SK-N-SH (cell line): Measurements from ENCODE around the gene LSM14A. TPM values are rescaled to one million over a fixed set of nuclear protein-coding genes. Genes with fewer than 3 reads are reported as not detected.

Experiments used
- CTCF ChIA-PET: fragments of 300-600, 350-600 bp; formaldehyde crosslinking; extraction: SDS; loops from one replicate; lab custom pipeline; 2021; lab: Yijun Ruan, JAX
- POLR2A ChIA-PET: fragments of 350-600 bp; sonication (Branson Sonifier 250); formaldehyde crosslinking; extraction: SDS; loops from one replicate; lab custom pipeline; 2020; ENCODE audit warnings: antibody characterized with exemption, inconsistent platforms; lab: Yijun Ruan, JAX
- DNase-seq: peaks from one replicate; pipeline ENCODE4 v3.0.0; 2012
- H2AFZ ChIP-seq: fragments of 200-600 bp; sonication (generic); 2 replicates; pipeline ENCODE4 v1.8.1; 2016; ENCODE audit warnings: antibody characterized with exemption, mild to moderate bottlenecking, low read depth
- H3F3A ChIP-seq: fragments of 200-600 bp; sonication (generic); replicated peaks from 2 replicates; pipeline ENCODE3; 2016; ENCODE audit warnings: antibody characterized with exemption, mild to moderate bottlenecking; ENCODE audit not compliant: insufficient read depth
- H3K27ac ChIP-seq, 2 experiments: fragments of 200-500 bp in 1 of 2; fragments of 200-600 bp in 1 of 2; sonication (Bioruptor generic) in 1 of 2; sonication (generic), shearing (Covaris generic) in 1 of 2; 2 replicates each; pipeline versions ENCODE4 v1.5.1 to v1.6.1; 2014 to 2016; ENCODE audit warnings: low read depth in 2 of 2, inconsistent platforms in 1 of 2, low read length in 1 of 2, mild to moderate bottlenecking in 1 of 2, mixed read lengths in 1 of 2
- H3K27me3 ChIP-seq: fragments of 200-600 bp; sonication (generic), shearing (Covaris generic); 2 replicates; pipeline ENCODE4 v1.6.1; 2016; ENCODE audit warnings: mixed run types; ENCODE audit not compliant: insufficient read depth
- H3K36me3 ChIP-seq, 2 experiments: fragments of 200-500 bp in 1 of 2; fragments of 200-600 bp in 1 of 2; sonication (Bioruptor generic) in 1 of 2; sonication (generic) in 1 of 2; replicated peaks in 1 of 2; 2 replicates each; pipeline versions ENCODE3 to v1.5.1; 2014 to 2016; ENCODE audit warnings: low read length in 1 of 2, mild to moderate bottlenecking in 1 of 2; ENCODE audit not compliant: insufficient read depth in 2 of 2, control insufficient read depth in 1 of 2
- H3K4me1 ChIP-seq, 2 experiments: fragments of 200-500 bp in 1 of 2; fragments of 200-600 bp in 1 of 2; sonication (Bioruptor generic) in 1 of 2; sonication (generic), shearing (Covaris generic) in 1 of 2; 2 replicates each; pipeline versions ENCODE4 v1.5.1 to v1.6.1; 2014 to 2016; ENCODE audit warnings: low read depth in 1 of 2, low read length in 1 of 2, mixed run types in 1 of 2; ENCODE audit not compliant: insufficient read depth in 2 of 2, control insufficient read depth in 1 of 2
- H3K4me2 ChIP-seq: fragments of 200-600 bp; sonication (generic), shearing (Covaris generic); 2 replicates; pipeline ENCODE4 v1.6.1; 2017; ENCODE audit warnings: mixed run types
- H3K4me3 ChIP-seq, 2 experiments: fragments of 200-500 bp in 1 of 2; fragments of 200-600 bp in 1 of 2; sonication (Bioruptor generic) in 1 of 2; sonication (generic), shearing (Covaris generic) in 1 of 2; 2 replicates each; pipeline versions ENCODE4 v1.5.1 to v1.8.1; 2014 to 2016; ENCODE audit warnings: low read depth in 2 of 2, inconsistent platforms in 1 of 2, low read length in 1 of 2, mild to moderate bottlenecking in 1 of 2, mixed read lengths in 1 of 2, moderate library complexity in 1 of 2
- H3K79me2 ChIP-seq: fragments of 200-600 bp; sonication (generic); 2 replicates; pipeline ENCODE4 v1.8.1; 2017; ENCODE audit warnings: mild to moderate bottlenecking; ENCODE audit not compliant: insufficient read depth
- H3K9ac ChIP-seq: fragments of 200-600 bp; sonication (generic); 2 replicates; pipeline ENCODE4 v1.6.1; 2017; ENCODE audit warnings: mixed run types
- H3K9me2 ChIP-seq: fragments of 200-600 bp; sonication (generic); 2 replicates; pipeline ENCODE4 v1.6.1; 2017; ENCODE audit warnings: mixed run types
- H3K9me3 ChIP-seq: fragments of 200-600 bp; sonication (generic); 2 replicates; pipeline ENCODE4 v1.6.1; 2017; ENCODE audit warnings: mixed run types, mild to moderate bottlenecking, moderate library complexity
- H4K20me1 ChIP-seq: fragments of 200-600 bp; sonication (generic); 2 replicates; pipeline ENCODE4 v1.6.1; 2017; ENCODE audit warnings: mild to moderate bottlenecking, mixed run types; ENCODE audit not compliant: insufficient read depth
- ELF1 ChIP-seq: IDR thresholded peaks from 2 replicates; pipeline ENCODE4 v1.4.0; 2012
- EP300 ChIP-seq, 2 experiments: IDR thresholded peaks; 2 replicates each; pipeline versions ENCODE4 v1.4.0 to v1.6.1; 2012; ENCODE audit warnings: borderline replicate concordance in 1 of 2, low read depth in 1 of 2, low read length in 1 of 2
- EZH2phosphoT487 ChIP-seq: fragments of 200-600 bp; sonication (generic); IDR thresholded peaks from 2 replicates; pipeline ENCODE4 v1.6.1; 2017; ENCODE audit warnings: low read depth, mixed run types, mild to moderate bottlenecking, antibody characterized with exemption, moderate library complexity, borderline replicate concordance
- GATA2 ChIP-seq: sonication (generic); formaldehyde crosslinking; IDR thresholded peaks from 2 replicates; pipeline ENCODE4 v1.5.0; 2020; ENCODE audit warnings: mild to moderate bottlenecking, missing genetic modification reagents
- JUND ChIP-seq: IDR thresholded peaks from 2 replicates; pipeline ENCODE4 v1.4.0; 2012
- MEF2A ChIP-seq: IDR thresholded peaks from 2 replicates; pipeline ENCODE4 v1.4.0; 2012; ENCODE audit warnings: low read depth, borderline replicate concordance
- NRF1 ChIP-seq: IDR thresholded peaks from 2 replicates; pipeline ENCODE4 v1.6.1; 2012; ENCODE audit warnings: low read depth, mild to moderate bottlenecking, low read length
- POLR2AphosphoS5 ChIP-seq: IDR thresholded peaks from 2 replicates; pipeline ENCODE4 v1.6.1; 2012; ENCODE audit warnings: low read depth, low read length
- SIN3A ChIP-seq: IDR thresholded peaks from 2 replicates; pipeline ENCODE4 v1.6.1; 2012; ENCODE audit warnings: low read depth, mild to moderate bottlenecking, low read length, moderate library complexity, borderline replicate concordance
- TAF1 ChIP-seq: IDR thresholded peaks from 2 replicates; pipeline ENCODE4 v1.6.1; 2012; ENCODE audit warnings: low read depth, mild to moderate bottlenecking, low read length, moderate library complexity, borderline replicate concordance
- TCF12 ChIP-seq: IDR thresholded peaks from 2 replicates; pipeline ENCODE4 v1.4.0; 2012
- TEAD4 ChIP-seq: IDR thresholded peaks from 2 replicates; pipeline ENCODE4 v1.4.0; 2012; ENCODE audit warnings: mild to moderate bottlenecking, borderline replicate concordance; ENCODE audit not compliant: insufficient read depth
- WGBS: methylation state at CpG from one replicate; pipeline ENCODE4 v1.1.6; 2017; ENCODE audit warnings: low lambda C conversion rate; 5-methylcytosine and 5-hydroxymethylcytosine counted together
- polyA plus RNA-seq, 3 experiments: library from polyadenylated mRNA; depleted of rRNA; stranded (reverse); fragments of >200 nt; gene quantifications; 2 replicates each; pipeline ENCODE4 v1.2.3, GENCODE V29; 2012
- TF ChIP-seq, protein P1 (sequence below): fragments of 150-350 bp; IDR thresholded peaks from 2 replicates; pipeline ENCODE4 v1.6.1; 2017; ENCODE audit warnings: antibody characterized with exemption, low read length, low read depth, borderline replicate concordance
- TF ChIP-seq, protein P2 (sequence below): fragments of 150-350 bp; IDR thresholded peaks from 2 replicates; pipeline ENCODE4 v1.6.1; 2016; ENCODE audit warnings: mild to moderate bottlenecking, low read depth, low read length
- TF ChIP-seq, protein P3 (sequence below): IDR thresholded peaks from 2 replicates; pipeline ENCODE4 v1.6.1; 2012; ENCODE audit warnings: mild to moderate bottlenecking, low read depth, low read length, moderate library complexity

LSM14A gene
- polyA plus RNA-seq, 1 of the 3 experiments (the other 2 are of a cell fraction), result 87.7 TPM

DNA sequence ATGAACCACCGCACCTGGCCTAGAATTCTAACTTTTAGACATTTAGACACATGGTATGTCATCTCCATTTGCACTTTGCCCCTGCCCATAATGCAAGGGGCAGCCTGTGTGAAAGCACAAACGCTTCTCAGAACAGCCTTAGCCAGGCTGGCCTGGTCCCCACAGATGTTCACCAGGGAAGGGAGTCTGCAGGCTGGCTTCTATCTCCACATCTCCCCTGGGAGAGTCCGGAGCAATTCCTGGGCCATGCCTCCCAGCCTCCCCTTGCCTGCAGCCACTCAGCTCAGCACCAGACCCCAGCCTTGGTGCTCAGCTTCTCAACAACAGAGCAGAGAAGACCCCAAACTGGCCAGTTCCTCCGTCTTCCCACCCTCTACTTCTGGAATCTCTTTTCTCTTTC lies 21.7 kb upstream of the LSM14A start:
- CTCF ChIA-PET, result interaction anchor here (1.9 to 11.1 kb wide), 2 partner anchors 54 to 372 kb away, joined by 9 to 141 read pairs; no protein-coding TSS in a partner anchor

DNA sequence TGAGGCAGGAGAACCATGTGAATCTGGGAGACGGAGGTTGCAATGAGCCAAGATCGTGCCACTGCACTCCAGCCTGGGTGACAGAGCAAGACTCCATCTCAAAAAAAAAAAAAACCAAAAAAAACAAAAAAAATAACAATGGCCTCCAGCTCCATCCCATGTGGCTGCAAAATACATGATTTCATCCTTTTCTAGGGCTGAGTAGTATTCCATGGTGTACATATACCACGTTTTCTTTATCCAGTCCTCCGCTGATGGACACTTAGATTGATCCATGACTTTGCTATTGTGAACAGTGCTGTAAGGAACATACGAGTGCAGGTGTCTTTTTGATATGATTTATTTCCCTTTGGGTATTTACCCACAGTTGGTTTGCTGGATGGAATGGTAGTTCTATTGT lies 20.9 kb upstream of the LSM14A start:
- CTCF ChIA-PET, result interaction anchor here (1.9 to 11.1 kb wide), 2 partner anchors 55 to 373 kb away, joined by 9 to 141 read pairs; no protein-coding TSS in a partner anchor
- no peaks in the 10 kb centered on the region for H3K9me3 ChIP-seq
- no peaks in the 10 kb centered on the region for H3K36me3 ChIP-seq
- no peaks in the 10 kb centered on the region for H3K79me2 ChIP-seq
- no peaks in the 10 kb centered on the region for H4K20me1 ChIP-seq
- POLR2A ChIA-PET, result no interaction called here
- TF ChIP-seq POLR2AphosphoS5, result no peak
- TF ChIP-seq, protein P1, sequence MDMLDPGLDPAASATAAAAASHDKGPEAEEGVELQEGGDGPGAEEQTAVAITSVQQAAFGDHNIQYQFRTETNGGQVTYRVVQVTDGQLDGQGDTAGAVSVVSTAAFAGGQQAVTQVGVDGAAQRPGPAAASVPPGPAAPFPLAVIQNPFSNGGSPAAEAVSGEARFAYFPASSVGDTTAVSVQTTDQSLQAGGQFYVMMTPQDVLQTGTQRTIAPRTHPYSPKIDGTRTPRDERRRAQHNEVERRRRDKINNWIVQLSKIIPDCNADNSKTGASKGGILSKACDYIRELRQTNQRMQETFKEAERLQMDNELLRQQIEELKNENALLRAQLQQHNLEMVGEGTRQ, result no peak
- TF ChIP-seq SIN3A, result no peak
- no peak for TF ChIP-seq JUND
- TF ChIP-seq, protein P2, sequence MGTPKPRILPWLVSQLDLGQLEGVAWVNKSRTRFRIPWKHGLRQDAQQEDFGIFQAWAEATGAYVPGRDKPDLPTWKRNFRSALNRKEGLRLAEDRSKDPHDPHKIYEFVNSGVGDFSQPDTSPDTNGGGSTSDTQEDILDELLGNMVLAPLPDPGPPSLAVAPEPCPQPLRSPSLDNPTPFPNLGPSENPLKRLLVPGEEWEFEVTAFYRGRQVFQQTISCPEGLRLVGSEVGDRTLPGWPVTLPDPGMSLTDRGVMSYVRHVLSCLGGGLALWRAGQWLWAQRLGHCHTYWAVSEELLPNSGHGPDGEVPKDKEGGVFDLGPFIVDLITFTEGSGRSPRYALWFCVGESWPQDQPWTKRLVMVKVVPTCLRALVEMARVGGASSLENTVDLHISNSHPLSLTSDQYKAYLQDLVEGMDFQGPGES, result no peak
- no peak for TF ChIP-seq GATA2 (CRISPR knock-in tag)
- TF ChIP-seq TCF12, result no peak
- no peak for TF ChIP-seq EZH2phosphoT487
- no peak for TF ChIP-seq TEAD4
- no peak for TF ChIP-seq NRF1
- no peak for TF ChIP-seq ELF1
- TF ChIP-seq EP300 (IDR thresholded peaks at IDR 0.05; ENCODE audit: borderline replicate concordance in 1 of 2, low read depth in 1 of 2, low read length in 1 of 2), result no peak
- TF ChIP-seq, protein P3, sequence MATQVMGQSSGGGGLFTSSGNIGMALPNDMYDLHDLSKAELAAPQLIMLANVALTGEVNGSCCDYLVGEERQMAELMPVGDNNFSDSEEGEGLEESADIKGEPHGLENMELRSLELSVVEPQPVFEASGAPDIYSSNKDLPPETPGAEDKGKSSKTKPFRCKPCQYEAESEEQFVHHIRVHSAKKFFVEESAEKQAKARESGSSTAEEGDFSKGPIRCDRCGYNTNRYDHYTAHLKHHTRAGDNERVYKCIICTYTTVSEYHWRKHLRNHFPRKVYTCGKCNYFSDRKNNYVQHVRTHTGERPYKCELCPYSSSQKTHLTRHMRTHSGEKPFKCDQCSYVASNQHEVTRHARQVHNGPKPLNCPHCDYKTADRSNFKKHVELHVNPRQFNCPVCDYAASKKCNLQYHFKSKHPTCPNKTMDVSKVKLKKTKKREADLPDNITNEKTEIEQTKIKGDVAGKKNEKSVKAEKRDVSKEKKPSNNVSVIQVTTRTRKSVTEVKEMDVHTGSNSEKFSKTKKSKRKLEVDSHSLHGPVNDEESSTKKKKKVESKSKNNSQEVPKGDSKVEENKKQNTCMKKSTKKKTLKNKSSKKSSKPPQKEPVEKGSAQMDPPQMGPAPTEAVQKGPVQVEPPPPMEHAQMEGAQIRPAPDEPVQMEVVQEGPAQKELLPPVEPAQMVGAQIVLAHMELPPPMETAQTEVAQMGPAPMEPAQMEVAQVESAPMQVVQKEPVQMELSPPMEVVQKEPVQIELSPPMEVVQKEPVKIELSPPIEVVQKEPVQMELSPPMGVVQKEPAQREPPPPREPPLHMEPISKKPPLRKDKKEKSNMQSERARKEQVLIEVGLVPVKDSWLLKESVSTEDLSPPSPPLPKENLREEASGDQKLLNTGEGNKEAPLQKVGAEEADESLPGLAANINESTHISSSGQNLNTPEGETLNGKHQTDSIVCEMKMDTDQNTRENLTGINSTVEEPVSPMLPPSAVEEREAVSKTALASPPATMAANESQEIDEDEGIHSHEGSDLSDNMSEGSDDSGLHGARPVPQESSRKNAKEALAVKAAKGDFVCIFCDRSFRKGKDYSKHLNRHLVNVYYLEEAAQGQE, result no peak
- no peak for DNase-seq
- no peak overlapping the region for H3K9ac ChIP-seq
- H3K4me2 ChIP-seq, result no peak overlapping the region
- H2AFZ ChIP-seq, result no peak overlapping the region
- no peaks in the 10 kb centered on the region for H3F3A ChIP-seq
- H3K4me1 ChIP-seq, result no peaks in the 10 kb centered on the region; a peak in 1 of 4 replicates
- no peaks in the 10 kb centered on the region for H3K9me2 ChIP-seq
- H3K4me3 ChIP-seq, result no peak overlapping the region
- WGBS, result 55% methylated on average over 5 of the region's 5 CpGs
- no peak overlapping the region for H3K27ac ChIP-seq
- no peaks in the 10 kb centered on the region for H3K27me3 ChIP-seq

More for the DNA sequence above, 21.7 kb upstream of the LSM14A start:
- Histone ChIP-seq H3K9me3 (no peaks in the 10 kb centered on the region), H3K27me3 (no peaks in the 10 kb centered on the region)
- TF ChIP-seq POLR2AphosphoS5 (no peak), MEF2A (no peak), GATA2 (CRISPR knock-in tag) (peak; percentile 38; the same call in 1 of the 2 replicates), TAF1 (no peak)
- TF ChIP-seq, all 33 proteins: peak for 1
- H3K4me2 ChIP-seq, result no peak overlapping the region
- WGBS, result 61% methylated on average over 3 of the region's 4 CpGs
- H3K36me3 ChIP-seq, result no peaks in the 10 kb centered on the region
- no peak overlapping the region for H3K27ac ChIP-seq
- POLR2A ChIA-PET, result no interaction called here
- H3K4me1 ChIP-seq, result no peaks in the 10 kb centered on the region; a peak in 1 of 4 replicates
- H2AFZ ChIP-seq, result no peak overlapping the region
- DNase-seq, result peak; percentile 26
- no peak overlapping the region for H3K4me3 ChIP-seq
- H3K9me2 ChIP-seq, result no peaks in the 10 kb centered on the region
- H3K79me2 ChIP-seq, result no peaks in the 10 kb centered on the region
- H3F3A ChIP-seq, result no peaks in the 10 kb centered on the region
- no peaks in the 10 kb centered on the region for H4K20me1 ChIP-seq
- H3K9ac ChIP-seq, result no peak overlapping the region
